ENCODE measurements around the gene ATP6V0D1.
"Not testable (repeated sequence)": the region's sequence is repeated elsewhere in the genome, so short reads cannot be mapped to it uniquely, and the experiment has no call there.

ATP6V0D1 gene

DNA sequence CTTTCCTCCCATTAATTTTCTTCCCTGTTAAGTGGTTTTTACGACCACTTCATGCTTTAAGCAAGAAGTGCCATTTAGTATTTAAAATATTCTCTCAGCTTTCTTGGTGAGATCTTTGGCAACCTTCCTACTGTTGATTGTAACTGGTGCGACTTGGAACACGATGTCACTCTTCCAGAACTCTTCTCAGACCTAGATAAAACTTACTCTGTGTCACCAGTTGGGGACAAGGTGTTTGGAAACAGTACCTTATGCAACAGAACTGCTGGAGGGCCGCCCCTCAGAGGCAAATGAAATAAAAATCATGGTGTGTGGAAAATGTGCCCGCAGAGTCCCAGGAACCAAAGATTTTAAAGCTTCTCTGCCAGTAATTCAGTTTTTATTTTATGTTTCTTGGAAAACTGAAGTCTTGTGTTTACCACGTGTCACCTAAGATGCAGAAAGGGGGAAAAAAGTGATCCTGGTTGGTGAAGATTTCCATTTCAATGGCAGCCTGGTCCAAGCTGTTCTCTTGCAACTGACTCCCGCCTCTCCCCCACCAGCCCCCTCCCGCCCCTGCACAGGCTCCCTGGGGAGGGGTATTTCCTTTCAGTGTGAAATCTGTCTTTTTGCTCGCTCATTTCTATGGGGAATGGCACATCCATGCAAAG, 57.2 kb downstream of the ATP6V0D1 start:
- H3K27ac Mint-ChIP-seq = no peak overlapping the region
- no peaks in the 10 kb centered on the region for H3K4me1 Mint-ChIP-seq (ENCODE audit: low read depth)
- H3K36me3 Mint-ChIP-seq (ENCODE audit: low read depth) = no peaks in the 10 kb centered on the region
- H3K27me3 Mint-ChIP-seq = peaks cover 35% of the 10 kb centered on the region
- H3K9me3 Mint-ChIP-seq = no peaks in the 10 kb centered on the region
- no peak overlapping the region for H3K4me3 Mint-ChIP-seq

DNA sequence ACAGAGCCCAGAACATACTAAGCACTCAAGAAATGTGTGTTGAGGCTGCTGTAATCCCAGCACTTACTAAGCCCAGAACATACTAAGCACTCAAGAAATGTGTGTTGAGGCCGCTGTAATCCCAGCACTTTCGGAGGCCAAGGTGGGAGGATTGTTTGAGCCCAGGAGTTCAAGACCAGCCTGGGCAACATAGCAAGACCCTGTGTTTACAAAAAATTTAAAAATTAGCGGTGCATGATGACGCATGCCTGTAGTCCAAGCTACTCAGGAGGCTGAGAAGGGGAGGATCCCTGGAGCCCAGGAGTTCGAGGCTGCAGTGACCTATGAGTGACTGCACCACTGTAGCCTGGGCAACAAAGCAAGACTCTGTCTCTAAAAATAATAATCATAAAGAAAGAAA, 57.9 kb downstream of the ATP6V0D1 start:
- Mint-ChIP-seq H3K27ac (no peak overlapping the region), H3K4me1 (ENCODE audit: low read depth) (no peaks in the 10 kb centered on the region), H3K27me3 (peaks cover 31% of the 10 kb centered on the region), H3K9me3 (no peaks in the 10 kb centered on the region), H3K4me3 (no peak overlapping the region), H3K36me3 (ENCODE audit: low read depth) (no peaks in the 10 kb centered on the region)

DNA sequence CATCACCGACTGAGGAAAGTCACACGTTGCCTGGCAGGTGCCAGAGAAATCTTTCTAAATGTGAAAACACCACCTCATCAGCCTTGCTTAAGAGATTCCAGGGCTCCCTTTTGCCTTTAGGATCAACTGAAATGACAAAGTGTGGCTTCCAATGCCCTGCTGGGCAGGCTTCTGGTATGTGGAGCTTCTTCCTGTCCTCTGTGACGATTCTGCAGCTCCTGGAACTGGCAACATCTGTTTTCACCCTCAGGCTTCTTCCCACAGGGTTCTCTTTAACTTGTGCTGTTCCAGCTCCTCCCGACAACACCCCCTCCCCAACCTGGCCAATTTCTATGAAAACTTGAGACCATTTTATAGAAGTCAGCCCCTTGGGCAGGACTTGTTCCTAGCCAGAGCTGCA, 59.9 kb downstream of the ATP6V0D1 start:
- no peaks in the 10 kb centered on the region for H3K36me3 Mint-ChIP-seq (ENCODE audit: low read depth)
- H3K4me3 Mint-ChIP-seq = no peak overlapping the region
- peaks cover 30% of the 10 kb centered on the region for H3K27me3 Mint-ChIP-seq
- H3K9me3 Mint-ChIP-seq = no peaks in the 10 kb centered on the region
- H3K27ac Mint-ChIP-seq = no peak overlapping the region
- H3K4me1 Mint-ChIP-seq (ENCODE audit: low read depth) = peaks cover 5% of the 10 kb centered on the region

DNA sequence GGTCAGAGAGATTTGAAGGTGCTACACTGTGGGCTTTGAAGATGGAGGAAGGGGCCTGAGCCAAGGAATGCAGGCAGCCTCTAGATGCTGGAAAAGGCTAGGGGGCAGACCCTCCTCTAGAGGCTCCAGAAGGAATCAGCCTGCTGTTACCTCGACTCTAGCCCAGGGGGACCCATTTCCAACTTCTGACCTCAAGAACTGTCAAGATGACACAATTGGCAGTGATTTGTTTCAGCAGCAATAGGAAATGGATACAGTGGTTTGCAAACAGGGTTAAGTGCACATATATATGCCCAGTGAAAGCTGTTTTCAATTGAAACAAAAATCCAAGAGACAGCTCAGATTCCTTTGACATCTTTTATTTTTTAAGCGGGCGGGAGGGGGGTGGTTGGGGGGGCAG, 61.0 kb downstream of the ATP6V0D1 start:
- H3K4me3 Mint-ChIP-seq = no peak overlapping the region
- peaks cover 9% of the 10 kb centered on the region for H3K4me1 Mint-ChIP-seq (ENCODE audit: low read depth)
- peaks cover 29% of the 10 kb centered on the region for H3K27me3 Mint-ChIP-seq
- no peaks in the 10 kb centered on the region for H3K36me3 Mint-ChIP-seq (ENCODE audit: low read depth)
- H3K27ac Mint-ChIP-seq = no peak overlapping the region
- no peaks in the 10 kb centered on the region for H3K9me3 Mint-ChIP-seq

DNA sequence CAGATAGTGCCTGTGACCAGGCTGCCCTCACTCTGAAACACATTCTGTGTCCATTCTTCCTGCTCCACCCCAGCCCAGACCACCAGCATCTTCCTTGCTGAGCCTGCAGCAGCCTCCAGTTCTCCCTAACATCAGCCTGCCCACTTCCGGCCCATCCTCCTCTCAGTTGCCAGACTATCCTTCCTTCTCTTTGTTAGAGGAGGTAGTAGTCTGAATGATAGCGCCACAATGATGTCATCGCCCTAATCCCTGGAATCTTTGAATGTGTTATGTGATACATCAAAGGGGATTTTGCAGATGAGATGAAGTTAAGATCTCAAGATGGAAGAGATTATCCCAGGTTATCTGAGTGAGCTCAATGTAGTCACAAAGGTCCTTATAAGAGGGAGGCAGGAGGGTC, 61.5 kb downstream of the ATP6V0D1 start:
- Mint-ChIP-seq H3K36me3 (ENCODE audit: low read depth) (no peaks in the 10 kb centered on the region), H3K4me3 (no peak overlapping the region), H3K9me3 (no peaks in the 10 kb centered on the region), H3K27ac (no peak overlapping the region), H3K4me1 (ENCODE audit: low read depth) (peaks cover 9% of the 10 kb centered on the region), H3K27me3 (peaks cover 29% of the 10 kb centered on the region)

DNA sequence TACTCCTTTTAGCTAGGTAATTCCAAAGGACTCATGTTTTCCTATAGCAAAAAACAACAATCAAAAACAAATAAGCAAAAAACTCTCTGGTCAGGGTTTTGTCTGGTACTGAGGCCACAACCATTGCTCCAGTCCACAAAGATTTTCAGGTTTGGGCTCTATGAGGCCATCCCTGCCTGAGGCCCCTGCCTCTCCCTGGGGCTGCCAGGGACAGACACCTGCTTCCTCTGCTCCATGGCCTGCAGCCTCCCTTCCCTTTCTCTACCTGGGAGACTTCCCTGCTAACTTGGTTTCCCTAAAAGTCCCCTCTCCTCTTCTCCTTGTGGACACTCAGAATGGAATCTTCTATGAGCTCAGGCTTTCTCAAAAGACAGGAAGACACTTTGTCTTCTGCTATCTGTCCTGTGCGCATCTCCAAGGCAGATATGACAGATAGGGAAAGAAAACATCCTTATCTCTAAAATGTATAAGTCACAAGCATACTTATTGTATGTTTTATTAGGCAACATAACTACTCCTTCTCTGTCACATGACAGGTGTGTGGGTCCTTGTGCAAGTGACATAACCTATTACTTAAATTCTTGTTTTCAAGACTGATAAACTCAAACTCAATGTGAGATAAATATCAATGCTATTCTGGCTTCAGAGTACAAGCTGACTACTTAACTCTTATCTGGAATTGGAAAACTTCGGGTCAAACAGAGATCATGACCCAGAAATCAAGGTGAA, 63.5 kb downstream of the ATP6V0D1 start:
- peaks cover 25% of the 10 kb centered on the region for H3K27me3 Mint-ChIP-seq
- H3K4me1 Mint-ChIP-seq (ENCODE audit: low read depth) = peaks cover 9% of the 10 kb centered on the region
- no peaks in the 10 kb centered on the region for H3K36me3 Mint-ChIP-seq (ENCODE audit: low read depth)
- no peak overlapping the region for H3K27ac Mint-ChIP-seq
- H3K9me3 Mint-ChIP-seq = no peaks in the 10 kb centered on the region
- H3K4me3 Mint-ChIP-seq = peak overlapping the region; percentile 80

DNA sequence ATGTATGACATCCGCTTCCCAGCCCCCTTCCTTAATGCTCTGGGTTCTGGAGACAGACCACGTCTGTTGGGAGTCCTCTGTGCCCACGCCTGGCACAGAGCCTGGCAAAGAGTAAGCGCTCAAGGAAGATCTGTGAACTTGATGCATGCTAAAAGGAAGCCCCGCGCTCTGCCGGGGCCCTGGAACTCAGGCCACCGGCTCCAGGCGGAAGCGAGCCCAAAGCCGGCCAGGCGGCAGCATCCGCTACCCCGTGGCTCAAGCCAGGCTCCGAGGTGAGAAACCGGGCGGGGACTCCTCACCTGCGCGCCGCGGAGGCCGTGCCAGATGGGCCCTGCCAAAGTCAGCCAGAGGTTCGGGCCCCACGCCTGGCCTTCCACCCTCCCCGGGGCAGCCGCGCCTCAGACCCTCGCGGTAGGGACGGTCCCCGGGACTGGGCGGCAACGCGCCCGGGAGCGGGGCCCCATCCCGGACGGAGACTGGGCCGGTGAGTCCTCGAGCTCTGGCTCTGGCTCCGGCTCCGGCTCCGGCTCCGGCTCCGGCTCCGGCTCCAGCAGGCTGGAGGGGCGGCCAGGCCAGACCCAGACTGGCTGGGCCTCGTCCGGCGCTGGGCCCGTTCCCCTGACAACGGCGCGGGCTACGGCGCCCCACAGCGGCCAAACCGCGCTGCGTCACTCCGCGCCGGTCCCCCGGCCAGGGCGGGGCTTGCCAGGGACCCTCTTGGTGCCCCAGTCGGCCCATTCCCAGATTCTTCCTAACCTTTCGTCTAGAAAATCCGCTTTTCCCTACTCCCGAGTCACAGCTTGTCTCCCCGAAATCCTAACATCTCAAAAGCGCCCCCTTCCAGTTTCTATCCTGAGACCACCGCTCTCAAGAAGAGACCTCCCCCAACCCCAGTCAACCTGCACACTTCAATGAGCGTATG, 64.8 kb downstream of the ATP6V0D1 start, which contains the start of gene ZDHHC1:
TSS of gene ZDHHC1 (minus strand) at position 606 of the 922 bp plus-strand sequence. CDS start 8,702 bp downstream, outside the sequence.
- Mint-ChIP-seq H3K9me3 (no peaks in the 10 kb centered on the region), H3K4me3 (peak within 1 kb of the TSS; percentile 80), H3K36me3 (ENCODE audit: low read depth) (no peaks in the 10 kb centered on the region), H3K4me1 (ENCODE audit: low read depth) (peaks cover 9% of the 10 kb centered on the region), H3K27ac (peak within 1 kb of the TSS; percentile 77), H3K27me3 (peaks cover 25% of the 10 kb centered on the region)

DNA sequence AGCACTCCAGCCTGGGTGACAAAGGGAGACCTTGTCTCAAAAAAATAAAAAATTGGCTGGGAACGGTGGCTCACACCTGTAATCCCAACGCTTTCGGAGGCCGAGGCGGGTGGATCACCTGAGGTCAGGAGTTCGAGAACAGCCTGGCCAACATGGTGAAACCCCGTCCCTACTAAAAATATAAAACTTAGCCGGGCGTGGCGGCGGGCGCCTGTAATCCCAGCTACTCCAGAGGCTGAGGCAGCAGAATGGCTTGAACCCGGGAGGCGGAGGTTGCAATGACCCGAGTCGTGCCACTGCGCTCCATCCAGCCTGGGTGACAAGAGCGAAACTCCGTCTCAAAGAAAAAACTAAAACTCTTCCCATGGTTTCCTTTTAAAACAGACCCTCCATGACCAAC, 65.5 kb downstream of the ATP6V0D1 start:
- not testable (repeated sequence) for H3K36me3 Mint-ChIP-seq (ENCODE audit: low read depth); H3K27ac Mint-ChIP-seq

DNA sequence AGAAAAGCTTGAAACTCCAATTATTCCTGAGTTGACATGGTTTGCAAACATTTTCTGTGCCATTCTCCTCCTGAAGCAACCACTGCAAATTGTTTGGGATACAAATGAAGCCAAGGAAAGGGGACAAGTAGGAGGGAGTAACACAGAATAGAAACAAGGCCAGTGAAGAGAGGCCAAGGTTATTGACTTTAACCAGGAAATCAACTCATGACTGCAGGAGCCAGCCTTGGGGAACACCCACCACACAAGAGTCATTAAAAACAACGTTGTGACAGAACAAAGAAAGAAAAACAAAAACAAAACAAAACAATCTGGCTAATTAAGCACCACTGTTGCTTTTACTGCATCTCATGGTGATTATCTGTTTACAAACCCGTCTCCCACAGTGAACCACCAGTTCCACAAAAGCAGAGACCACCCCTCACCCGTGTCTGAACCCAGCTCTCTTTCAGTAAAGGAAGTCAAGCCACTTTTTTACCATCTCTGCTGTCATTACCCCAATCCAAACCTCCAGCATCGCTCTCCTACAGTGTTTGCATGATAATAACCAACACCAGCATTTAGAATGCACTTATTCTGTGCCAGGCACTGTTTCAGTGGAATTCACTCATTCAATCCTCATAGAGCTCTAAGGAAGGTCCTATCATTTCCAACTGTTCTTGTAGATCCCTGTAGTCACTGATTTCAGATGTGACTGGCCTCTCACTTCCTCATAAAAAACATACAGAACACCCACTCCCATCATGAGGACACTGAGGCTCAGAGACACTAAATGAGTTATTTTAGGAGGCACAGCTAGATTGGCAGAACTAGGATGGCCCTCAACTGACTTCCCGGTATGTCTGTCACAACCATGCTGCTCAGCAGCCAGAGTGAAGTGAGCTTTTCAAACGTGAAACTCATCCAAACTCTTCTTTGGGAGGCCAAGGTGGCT, 66.7 kb downstream of the ATP6V0D1 start:
- no peak overlapping the region for H3K27ac Mint-ChIP-seq
- H3K4me3 Mint-ChIP-seq = no peak overlapping the region
- H3K4me1 Mint-ChIP-seq (ENCODE audit: low read depth) = peaks cover 9% of the 10 kb centered on the region
- no peaks in the 10 kb centered on the region for H3K36me3 Mint-ChIP-seq (ENCODE audit: low read depth)
- peaks cover 19% of the 10 kb centered on the region for H3K27me3 Mint-ChIP-seq
- no peaks in the 10 kb centered on the region for H3K9me3 Mint-ChIP-seq

More for the DNA sequence above, 65.5 kb downstream of the ATP6V0D1 start:
- not testable (repeated sequence) for H3K4me1 Mint-ChIP-seq (ENCODE audit: low read depth); H3K9me3 Mint-ChIP-seq
- peaks cover 25% of the 10 kb centered on the region for H3K27me3 Mint-ChIP-seq
- H3K4me3 Mint-ChIP-seq = peak overlapping the region; percentile 70

DNA sequence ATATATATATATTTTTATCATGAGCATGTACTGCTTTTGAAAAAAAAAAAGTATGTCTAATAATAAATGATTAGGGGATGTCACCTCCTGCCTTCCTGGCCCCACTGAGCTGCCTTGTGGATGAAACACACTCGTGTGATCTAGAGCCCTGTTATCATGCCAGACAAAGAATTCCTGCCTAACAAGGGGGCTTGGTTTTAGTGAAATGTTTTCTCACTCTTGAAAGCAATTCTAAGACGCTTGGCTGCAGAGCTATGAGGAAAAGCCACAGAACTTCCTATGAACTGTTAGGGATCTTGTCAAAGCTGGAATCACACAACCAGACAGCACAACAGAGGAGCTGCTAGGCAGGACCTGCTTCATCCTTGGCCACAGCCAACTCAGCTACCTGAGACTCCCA, 68.7 kb downstream of the ATP6V0D1 start:
- no peaks in the 10 kb centered on the region for H3K9me3 Mint-ChIP-seq
- H3K27ac Mint-ChIP-seq = no peak overlapping the region
- H3K36me3 Mint-ChIP-seq (ENCODE audit: low read depth) = no peaks in the 10 kb centered on the region
- no peak overlapping the region for H3K4me3 Mint-ChIP-seq
- peaks cover 9% of the 10 kb centered on the region for H3K4me1 Mint-ChIP-seq (ENCODE audit: low read depth)
- peaks cover 15% of the 10 kb centered on the region for H3K27me3 Mint-ChIP-seq

DNA sequence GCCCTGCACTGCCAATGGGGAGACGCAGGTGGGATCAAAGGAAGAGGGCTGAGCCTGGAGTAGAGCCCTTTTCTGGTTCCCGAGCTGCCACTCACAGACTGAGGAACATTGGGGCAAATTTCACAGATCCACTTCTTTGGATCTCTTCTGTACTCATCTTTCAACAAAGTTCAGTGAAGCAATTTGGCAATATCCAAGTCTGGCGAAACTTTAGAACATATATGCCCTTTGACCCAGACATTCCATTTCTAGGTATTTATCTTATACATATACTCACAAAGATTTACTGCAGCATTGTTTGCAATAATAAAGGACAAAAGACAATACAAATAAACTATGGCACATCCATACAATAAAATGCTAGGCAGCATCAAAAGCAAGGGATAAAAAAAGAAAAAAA, 69.6 kb downstream of the ATP6V0D1 start:
- no peaks in the 10 kb centered on the region for H3K9me3 Mint-ChIP-seq
- peaks cover 4% of the 10 kb centered on the region for H3K4me1 Mint-ChIP-seq (ENCODE audit: low read depth)
- H3K27ac Mint-ChIP-seq = no peak overlapping the region
- H3K36me3 Mint-ChIP-seq (ENCODE audit: low read depth) = no peaks in the 10 kb centered on the region
- peaks cover 9% of the 10 kb centered on the region for H3K27me3 Mint-ChIP-seq
- H3K4me3 Mint-ChIP-seq = no peak overlapping the region

DNA sequence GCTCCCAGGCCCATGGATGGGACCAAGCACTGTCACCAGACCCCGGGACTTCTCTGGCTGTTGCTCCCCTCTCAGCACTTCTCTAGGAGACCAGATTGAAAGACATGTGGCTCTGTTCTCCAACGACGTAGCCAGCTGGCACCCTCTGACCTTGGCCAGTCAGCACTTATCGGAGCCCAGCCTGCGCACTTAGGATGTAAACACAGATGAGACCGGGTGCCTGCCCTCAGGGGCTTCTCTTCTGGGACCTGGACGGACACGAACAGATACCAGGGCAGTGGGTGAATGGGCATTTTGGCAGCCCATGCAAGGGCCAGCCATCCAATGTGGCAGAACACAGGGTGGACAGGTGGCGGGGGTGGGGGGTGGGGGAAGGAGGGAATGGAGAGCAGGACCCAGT, 71.3 kb downstream of the ATP6V0D1 start:
- H3K36me3 Mint-ChIP-seq (ENCODE audit: low read depth) = no peaks in the 10 kb centered on the region
- no peaks in the 10 kb centered on the region for H3K9me3 Mint-ChIP-seq
- H3K4me3 Mint-ChIP-seq = no peak overlapping the region
- H3K4me1 Mint-ChIP-seq (ENCODE audit: low read depth) = no peaks in the 10 kb centered on the region
- peaks cover 4% of the 10 kb centered on the region for H3K27me3 Mint-ChIP-seq
- no peak overlapping the region for H3K27ac Mint-ChIP-seq

DNA sequence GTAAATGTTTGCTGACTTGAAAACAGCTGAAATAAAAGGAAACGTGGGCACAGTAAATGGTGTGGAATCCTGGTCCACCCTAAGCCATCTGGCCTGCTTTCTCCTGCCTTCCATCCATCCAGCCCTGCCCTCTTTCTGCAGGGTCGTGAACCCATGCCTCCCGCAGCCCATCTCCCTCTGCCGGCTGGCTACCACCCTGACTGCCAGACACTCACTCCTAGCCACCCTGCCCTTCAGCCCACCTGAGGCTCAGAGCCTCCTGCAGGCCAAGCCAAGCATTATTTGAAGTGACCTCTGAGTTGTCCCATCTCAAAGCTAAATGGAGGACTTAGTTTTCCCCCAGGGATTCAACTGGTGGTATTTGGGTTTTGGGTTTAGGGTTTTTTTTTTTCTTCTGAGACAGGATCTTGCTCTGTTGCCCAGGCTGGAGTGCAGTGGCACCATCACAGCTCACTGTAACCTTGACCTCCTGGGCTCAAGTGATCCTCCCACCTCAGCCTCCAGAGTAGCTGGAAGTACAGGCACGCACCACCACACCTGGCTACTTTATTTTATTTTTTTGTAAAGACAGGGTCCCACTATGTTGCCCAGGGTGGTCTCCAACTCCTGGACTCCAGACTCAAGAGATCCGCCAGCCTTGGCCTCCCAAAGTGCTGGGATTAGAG, 73.0 kb downstream of the ATP6V0D1 start:
- Mint-ChIP-seq H3K36me3 (ENCODE audit: low read depth) (no peaks in the 10 kb centered on the region), H3K27ac (no peak overlapping the region), H3K4me3 (no peak overlapping the region), H3K4me1 (ENCODE audit: low read depth) (no peaks in the 10 kb centered on the region), H3K9me3 (no peaks in the 10 kb centered on the region), H3K27me3 (no peaks in the 10 kb centered on the region)

All from stimulated activated naive CD8-positive, alpha-beta T cell treated with anti-CD3 and anti-CD28 coated beads, Interleukin-15, Interleukin-2, amounts not matched to agents 100 ng/mL and 50 ng/mL, for 24 hours (primary cell).